HG03521 (cell line): ENCODE measurements around the gene PCMTD2.
"Not testable (repeated sequence)": the region's sequence is repeated elsewhere in the genome, so short reads cannot be mapped to it uniquely, and the experiment has no call there.

ENCODE experiments used
- ATAC-seq: cut with Tn5 transposase; IDR thresholded peaks from one replicate; pipeline ENCODE4 v1.9.1; 2021; ENCODE audit warnings: mild to moderate bottlenecking, moderate library complexity; ENCODE audit not compliant: unreplicated experiment

The PCMTD2 gene

GRCh38 chr20:64223526-64224067 lies 32.0 kb upstream of the PCMTD2 start:
- ATAC-seq = no peak

DNA sequence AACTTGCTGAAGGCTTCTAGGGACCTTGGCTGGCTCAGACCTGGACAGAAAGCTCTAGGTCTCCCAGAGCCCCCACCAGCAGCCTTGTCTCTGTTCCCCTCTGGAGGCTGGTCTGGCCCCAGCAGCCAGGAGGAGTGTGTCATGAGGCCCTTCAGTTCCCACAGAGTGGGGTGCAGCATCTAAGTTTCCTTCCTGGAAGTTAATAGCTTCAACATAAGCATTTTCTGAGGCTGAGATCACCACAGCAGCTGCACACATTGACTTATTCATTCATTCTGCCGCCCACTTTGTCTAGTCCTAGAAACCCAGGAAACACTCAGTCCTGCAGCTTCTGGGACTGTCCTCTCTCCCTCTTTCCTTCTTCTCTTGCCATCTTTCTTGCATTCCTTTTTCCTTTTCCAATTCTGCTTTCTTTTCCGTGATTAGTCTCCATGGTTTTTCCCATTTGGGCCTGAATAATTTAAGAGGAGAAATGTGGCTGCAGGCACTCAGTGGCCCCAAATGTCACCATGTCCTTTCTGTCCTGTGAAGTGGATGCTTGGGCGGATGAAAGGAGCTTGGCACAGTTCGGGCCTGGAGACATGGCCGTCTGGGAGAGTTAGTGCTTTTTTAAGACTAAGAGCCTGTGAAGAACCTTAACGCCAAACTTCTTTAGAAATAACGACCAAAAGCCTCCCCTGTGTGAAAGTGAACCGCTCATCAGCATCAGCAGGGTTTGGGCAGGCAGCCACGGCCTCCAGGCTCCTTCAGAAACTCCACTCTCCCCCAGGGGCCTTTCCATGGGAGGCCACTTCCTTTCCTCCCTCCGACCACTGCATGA lies 31.0 kb upstream of the PCMTD2 start:
- no peak for ATAC-seq

- ATAC-seq = no peak
Measured at GRCh38 chr20:64225171-64225595, 30.4 kb upstream of the PCMTD2 start.

- no peak for ATAC-seq
Measured at GRCh38 chr20:64225828-64226598, 29.5 kb upstream of the PCMTD2 start.

- ATAC-seq = no peak
Measured at GRCh38 chr20:64226686-64227580, 28.6 kb upstream of the PCMTD2 start.

- ATAC-seq = no peak
Measured at GRCh38 chr20:64228086-64228653, 27.4 kb upstream of the PCMTD2 start.

DNA sequence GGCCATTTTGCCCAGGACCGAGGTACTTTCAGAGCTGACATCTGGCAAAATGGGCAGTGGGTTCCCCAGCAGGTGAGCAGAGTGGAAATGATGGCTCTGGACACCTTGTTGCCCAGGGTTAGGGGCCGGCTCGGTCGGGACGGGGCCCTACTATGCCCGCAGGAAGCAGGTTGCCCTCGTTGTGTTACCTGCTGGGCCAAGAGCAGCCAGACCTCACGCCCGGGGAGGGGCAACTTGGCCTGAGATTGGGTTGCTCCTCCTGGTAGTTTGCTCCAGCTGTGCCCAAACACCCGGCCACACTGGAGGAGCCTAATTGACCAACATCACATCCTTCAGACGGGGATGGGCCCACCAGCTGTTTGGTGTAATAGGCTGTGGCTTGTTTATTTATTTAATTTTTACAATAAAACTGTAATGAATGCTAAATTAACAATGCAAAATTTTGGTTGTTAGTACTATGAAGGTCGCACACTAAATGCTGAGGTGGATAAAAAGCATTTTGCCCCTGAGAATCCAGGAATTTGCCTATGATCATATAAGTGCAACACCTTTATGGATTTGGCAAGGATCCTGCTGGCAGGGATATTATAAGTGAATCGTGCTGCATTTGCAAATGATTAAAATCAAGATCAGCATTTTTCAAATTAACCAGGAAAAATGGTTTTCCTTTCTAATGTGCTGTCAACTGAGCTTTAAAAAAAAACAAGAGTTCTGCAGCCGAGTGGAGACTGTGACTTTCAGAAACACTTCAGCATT lies 26.6 kb upstream of the PCMTD2 start:
- ATAC-seq = no peak

DNA sequence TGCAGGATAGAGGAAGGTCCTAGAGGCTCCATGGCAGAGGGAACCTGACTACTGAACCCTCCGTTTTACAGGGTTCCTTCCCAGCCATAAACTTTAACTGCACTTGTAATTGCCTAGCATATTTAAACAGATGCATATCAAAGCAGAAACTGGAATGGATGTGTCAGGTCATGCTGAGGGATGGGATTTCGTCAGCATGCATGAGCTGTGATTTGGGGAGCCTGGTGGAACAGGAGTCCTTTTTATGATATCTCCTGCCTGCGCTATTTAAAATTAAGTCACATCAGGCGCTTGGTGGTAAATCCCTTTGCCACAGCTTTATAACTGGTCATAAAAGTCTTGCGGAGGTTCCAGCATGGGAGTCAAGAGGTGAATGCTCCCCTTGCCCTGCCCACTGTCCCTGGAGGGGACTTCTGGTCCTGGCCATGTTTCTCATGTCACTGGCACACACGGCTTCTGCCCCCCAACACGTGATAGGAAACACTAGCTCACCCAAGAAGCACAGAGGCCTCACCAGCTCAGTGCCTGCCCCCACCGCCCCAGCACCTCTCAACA lies 26.0 kb upstream of the PCMTD2 start:
- ATAC-seq = no peak

- ATAC-seq = no peak
Measured at GRCh38 chr20:64230461-64231145, 24.9 kb upstream of the PCMTD2 start.

GRCh38 chr20:64231621-64232550 lies 23.7 kb upstream of the PCMTD2 start:
- ATAC-seq = no peak

DNA sequence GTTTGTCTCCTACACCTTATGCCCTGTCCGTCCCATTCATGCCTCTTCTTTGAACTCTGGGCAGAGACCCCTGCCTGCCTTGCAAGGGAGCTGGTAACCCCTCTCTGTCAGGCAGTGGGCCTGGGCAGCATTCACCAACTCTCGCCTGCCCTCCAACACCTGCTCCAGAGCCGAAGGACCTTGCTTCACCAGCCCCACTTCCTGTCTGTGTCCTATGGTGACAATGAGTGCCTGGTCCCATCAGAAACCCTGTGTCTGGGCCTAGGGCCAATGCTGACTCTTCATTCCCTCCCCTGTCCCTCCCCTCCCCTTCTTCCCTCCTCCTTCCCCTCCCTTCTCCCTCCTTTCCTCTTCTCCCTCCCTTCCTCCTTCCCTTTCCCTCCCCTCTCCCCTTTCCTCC lies 22.8 kb upstream of the PCMTD2 start:
- ATAC-seq = no peak

DNA sequence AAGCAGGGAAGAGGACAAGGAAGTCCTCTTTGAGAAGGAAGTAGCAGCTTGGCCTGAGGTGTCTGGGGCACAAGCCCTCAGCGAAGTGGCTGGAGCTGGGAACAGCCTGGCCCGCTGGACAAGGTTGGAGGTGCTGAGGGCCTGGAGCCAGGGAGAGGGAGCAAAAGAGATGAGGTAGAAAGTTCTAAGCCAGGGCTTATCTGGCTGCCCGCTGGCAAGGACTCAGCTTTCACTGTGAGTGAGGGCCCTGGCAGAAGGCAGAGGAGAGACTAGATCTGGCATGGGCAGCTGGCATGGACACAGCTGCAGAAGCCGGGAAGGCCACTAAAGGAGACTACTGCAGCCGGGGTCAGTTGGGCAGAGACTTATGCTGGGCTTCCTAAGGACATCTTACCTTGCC lies 21.8 kb upstream of the PCMTD2 start:
- no peak for ATAC-seq

DNA sequence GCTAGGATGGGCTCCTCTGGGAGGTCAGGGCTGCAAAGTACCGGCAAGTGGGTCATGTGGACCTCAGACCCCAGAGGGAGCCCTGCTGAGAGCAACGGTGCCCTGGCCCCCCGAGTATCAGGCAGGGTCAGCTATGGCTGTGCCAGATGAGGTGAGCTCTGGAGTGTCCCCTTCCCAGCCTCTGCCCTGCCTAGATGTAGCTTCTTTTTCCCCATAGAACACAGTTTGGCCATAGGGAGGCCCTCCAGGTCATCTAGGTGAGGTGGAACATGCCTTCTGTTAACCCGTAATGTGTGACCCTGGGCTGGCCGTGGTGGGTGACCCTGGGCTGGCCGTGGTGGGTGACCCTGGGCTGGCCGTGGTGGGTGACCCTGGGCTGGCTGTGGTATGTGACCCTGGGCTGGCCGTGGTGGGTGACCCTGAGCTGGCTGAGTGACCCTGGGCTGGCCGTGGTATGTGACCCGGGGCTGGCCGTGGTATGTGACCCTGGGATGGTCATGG lies 21.2 kb upstream of the PCMTD2 start:
- ATAC-seq = no peak

- ATAC-seq = not testable (repeated sequence)
Measured at GRCh38 chr20:64234921-64235565, 20.5 kb upstream of the PCMTD2 start.

GRCh38 chr20:64236137-64237088 lies 19.1 kb upstream of the PCMTD2 start:
- no peak for ATAC-seq

DNA sequence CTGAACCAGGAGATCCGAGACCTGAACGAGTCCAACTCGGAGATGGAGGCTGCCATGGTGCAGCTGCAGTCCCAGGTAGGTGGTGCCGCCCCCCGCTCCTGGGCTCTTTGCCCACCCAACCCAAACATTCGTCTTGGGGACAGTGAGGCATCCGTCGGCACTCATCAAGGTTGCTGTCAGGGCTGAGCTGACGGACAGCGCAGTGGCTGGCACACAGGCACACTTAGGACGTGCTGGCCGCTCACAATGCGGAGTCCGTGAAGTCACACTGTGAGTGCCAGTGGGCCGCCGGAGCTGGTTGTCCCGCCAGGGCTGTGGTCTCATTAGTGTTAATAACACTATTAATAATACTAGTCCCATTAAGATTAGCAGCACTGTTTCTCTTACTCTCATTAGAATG lies 18.2 kb upstream of the PCMTD2 start:
- no peak for ATAC-seq
